ENCODE data around the gene RXRA.
A peak's percentile ranks its signal among the peaks of the same experiment; 100 is the strongest.

DNA sequence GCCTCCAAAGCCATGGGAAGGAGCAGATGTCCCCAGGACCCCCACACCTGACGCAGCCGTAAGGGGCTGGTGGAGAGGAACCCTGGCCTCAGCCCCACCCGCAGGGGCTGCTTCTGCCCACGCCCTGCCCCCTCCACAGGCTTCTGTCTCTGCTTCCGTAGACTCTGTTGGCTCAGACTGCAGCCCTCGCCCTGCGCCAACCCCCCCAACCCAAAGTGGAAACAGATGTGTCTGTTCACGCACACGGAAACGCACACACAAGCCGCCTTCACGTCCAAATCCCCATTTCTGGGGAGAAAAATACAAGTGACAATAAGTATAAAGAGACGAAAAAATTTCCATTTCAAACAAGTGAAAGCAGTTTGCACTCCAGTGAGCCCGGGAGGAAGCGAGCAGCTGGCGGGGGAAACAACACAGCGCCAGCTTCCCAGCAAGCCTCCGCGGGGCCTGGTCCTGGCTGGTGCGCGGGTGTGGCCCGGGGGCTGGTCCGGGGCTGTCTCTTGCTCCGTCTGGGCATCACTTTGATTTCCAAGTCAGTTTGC, 32.6 kb upstream of the RXRA start:
- TF ChIP-seq, protein P1, sequence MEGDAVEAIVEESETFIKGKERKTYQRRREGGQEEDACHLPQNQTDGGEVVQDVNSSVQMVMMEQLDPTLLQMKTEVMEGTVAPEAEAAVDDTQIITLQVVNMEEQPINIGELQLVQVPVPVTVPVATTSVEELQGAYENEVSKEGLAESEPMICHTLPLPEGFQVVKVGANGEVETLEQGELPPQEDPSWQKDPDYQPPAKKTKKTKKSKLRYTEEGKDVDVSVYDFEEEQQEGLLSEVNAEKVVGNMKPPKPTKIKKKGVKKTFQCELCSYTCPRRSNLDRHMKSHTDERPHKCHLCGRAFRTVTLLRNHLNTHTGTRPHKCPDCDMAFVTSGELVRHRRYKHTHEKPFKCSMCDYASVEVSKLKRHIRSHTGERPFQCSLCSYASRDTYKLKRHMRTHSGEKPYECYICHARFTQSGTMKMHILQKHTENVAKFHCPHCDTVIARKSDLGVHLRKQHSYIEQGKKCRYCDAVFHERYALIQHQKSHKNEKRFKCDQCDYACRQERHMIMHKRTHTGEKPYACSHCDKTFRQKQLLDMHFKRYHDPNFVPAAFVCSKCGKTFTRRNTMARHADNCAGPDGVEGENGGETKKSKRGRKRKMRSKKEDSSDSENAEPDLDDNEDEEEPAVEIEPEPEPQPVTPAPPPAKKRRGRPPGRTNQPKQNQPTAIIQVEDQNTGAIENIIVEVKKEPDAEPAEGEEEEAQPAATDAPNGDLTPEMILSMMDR (IDR thresholded peaks at IDR 0.05): no peak
- TF ChIP-seq POLR2AphosphoS5 (IDR thresholded peaks at IDR 0.05; ENCODE audit: insufficient read depth in 1 of 2, low read depth in 1 of 2) (peak in 1 of 2 donors; percentile 26), POLR2A (IDR thresholded peaks at IDR 0.05) (no peak)

Measured in vagina (tissue), 2 donors.